ENCODE measurements around the gene IGFBP7.

The IGFBP7 gene

DNA sequence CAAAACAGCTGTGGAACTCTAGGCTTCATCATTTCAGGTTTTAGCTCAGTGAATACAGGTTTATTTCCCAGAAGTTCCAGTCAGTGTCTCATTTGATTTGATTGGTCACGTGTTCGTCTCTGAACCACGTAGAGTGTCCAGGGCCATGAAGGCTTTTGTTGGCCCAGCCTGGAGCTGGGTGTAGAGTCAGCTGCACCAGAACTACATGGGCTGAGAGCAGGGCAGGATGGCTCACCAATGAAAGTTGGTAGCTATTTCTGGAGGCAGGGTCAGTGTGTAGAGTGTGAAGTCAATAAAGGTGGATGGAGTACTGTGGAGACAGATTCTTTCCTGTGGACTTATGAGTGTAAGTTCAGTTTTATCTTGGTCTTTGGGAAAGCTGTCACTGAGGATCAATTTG lies 43.0 kb upstream of the IGFBP7 start:
- no peak overlapping the region for H3K27ac ChIP-seq
- H3K4me3 ChIP-seq (IDR thresholded peaks at IDR 0.05; ENCODE audit: insufficient read depth, low read depth, low read length), result no peak overlapping the region
- H3K36me3 ChIP-seq (ENCODE audit: insufficient read depth), result no peaks in the 10 kb centered on the region
- H3K9ac ChIP-seq, result no peak overlapping the region
- no peaks in the 10 kb centered on the region for H4K20me1 ChIP-seq (ENCODE audit: insufficient read depth)
- H3K4me2 ChIP-seq, result no peak overlapping the region
- no peak overlapping the region for H2AFZ ChIP-seq (ENCODE audit: low read depth)
- TF ChIP-seq, protein P1, sequence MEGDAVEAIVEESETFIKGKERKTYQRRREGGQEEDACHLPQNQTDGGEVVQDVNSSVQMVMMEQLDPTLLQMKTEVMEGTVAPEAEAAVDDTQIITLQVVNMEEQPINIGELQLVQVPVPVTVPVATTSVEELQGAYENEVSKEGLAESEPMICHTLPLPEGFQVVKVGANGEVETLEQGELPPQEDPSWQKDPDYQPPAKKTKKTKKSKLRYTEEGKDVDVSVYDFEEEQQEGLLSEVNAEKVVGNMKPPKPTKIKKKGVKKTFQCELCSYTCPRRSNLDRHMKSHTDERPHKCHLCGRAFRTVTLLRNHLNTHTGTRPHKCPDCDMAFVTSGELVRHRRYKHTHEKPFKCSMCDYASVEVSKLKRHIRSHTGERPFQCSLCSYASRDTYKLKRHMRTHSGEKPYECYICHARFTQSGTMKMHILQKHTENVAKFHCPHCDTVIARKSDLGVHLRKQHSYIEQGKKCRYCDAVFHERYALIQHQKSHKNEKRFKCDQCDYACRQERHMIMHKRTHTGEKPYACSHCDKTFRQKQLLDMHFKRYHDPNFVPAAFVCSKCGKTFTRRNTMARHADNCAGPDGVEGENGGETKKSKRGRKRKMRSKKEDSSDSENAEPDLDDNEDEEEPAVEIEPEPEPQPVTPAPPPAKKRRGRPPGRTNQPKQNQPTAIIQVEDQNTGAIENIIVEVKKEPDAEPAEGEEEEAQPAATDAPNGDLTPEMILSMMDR (conservative IDR thresholded peaks at IDR 0.05; ENCODE audit: low read depth, low read length), result no peak
- no peaks in the 10 kb centered on the region for H3K79me2 ChIP-seq (ENCODE audit: insufficient read depth, low read depth)
- H3K4me1 ChIP-seq (ENCODE audit: low read depth, poor library complexity, severe bottlenecking), result no peaks in the 10 kb centered on the region
- H3K27me3 ChIP-seq (ENCODE audit: insufficient read depth, low read depth), result no peaks in the 10 kb centered on the region

DNA sequence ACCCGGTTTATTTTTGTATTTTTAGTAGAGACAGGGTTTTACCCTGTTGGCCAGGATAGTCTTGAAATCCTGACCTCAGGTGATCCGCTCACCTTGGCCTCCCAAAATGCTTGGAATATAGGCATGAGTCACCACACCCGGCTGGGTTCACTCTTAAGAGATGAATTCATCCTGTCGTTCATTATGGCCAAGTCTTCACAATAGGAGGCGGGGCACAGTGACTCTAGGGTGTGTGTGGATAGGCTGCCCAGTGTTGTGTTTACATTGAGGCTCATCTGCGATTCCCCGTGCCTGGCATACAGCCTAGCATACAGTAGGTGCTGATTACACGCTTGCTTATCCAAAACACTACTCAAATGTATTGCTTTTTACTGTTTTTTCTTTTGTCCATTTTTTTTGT lies 41.3 kb upstream of the IGFBP7 start:
- no peak overlapping the region for H3K4me2 ChIP-seq
- H3K4me1 ChIP-seq (ENCODE audit: low read depth, poor library complexity, severe bottlenecking), result no peaks in the 10 kb centered on the region
- no peaks in the 10 kb centered on the region for H3K36me3 ChIP-seq (ENCODE audit: insufficient read depth)
- no peak overlapping the region for H3K9ac ChIP-seq
- no peaks in the 10 kb centered on the region for H4K20me1 ChIP-seq (ENCODE audit: insufficient read depth)
- H2AFZ ChIP-seq (ENCODE audit: low read depth), result no peak overlapping the region
- H3K27me3 ChIP-seq (ENCODE audit: insufficient read depth, low read depth), result no peaks in the 10 kb centered on the region
- no peak overlapping the region for H3K4me3 ChIP-seq (IDR thresholded peaks at IDR 0.05; ENCODE audit: insufficient read depth, low read depth, low read length)
- no peaks in the 10 kb centered on the region for H3K79me2 ChIP-seq (ENCODE audit: insufficient read depth, low read depth)
- TF ChIP-seq, protein P1 (conservative IDR thresholded peaks at IDR 0.05; ENCODE audit: low read depth, low read length), result no peak
- H3K27ac ChIP-seq, result no peak overlapping the region

DNA sequence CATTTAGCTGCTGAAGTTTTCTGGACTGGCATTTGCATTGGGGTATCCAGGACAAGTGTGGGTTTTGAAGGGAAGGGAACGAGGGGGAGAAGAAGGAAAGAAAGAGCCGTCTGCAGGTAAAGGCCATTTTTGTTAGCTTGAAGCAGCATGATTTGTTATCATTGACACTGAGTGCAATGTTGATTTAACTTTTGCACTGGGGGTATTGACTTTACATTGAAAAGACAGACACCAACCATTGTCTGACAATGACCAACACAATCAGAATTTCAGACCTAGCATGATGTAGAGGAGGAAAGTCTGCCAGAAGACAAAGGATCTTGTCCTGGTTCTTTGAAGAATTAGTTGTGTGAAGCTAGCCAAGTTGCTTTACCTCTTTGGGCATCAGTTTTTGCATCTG lies 39.6 kb upstream of the IGFBP7 start:
- TF ChIP-seq, protein P1 (conservative IDR thresholded peaks at IDR 0.05; ENCODE audit: low read depth, low read length), result no peak
- no peaks in the 10 kb centered on the region for H3K36me3 ChIP-seq (ENCODE audit: insufficient read depth)
- H4K20me1 ChIP-seq (ENCODE audit: insufficient read depth), result no peaks in the 10 kb centered on the region
- no peak overlapping the region for H3K4me2 ChIP-seq
- H3K27me3 ChIP-seq (ENCODE audit: insufficient read depth, low read depth), result no peaks in the 10 kb centered on the region
- H3K9ac ChIP-seq, result no peak overlapping the region
- H2AFZ ChIP-seq (ENCODE audit: low read depth), result no peak overlapping the region
- no peaks in the 10 kb centered on the region for H3K4me1 ChIP-seq (ENCODE audit: low read depth, poor library complexity, severe bottlenecking)
- H3K27ac ChIP-seq, result no peak overlapping the region
- no peak overlapping the region for H3K4me3 ChIP-seq (IDR thresholded peaks at IDR 0.05; ENCODE audit: insufficient read depth, low read depth, low read length)
- no peaks in the 10 kb centered on the region for H3K79me2 ChIP-seq (ENCODE audit: insufficient read depth, low read depth)

DNA sequence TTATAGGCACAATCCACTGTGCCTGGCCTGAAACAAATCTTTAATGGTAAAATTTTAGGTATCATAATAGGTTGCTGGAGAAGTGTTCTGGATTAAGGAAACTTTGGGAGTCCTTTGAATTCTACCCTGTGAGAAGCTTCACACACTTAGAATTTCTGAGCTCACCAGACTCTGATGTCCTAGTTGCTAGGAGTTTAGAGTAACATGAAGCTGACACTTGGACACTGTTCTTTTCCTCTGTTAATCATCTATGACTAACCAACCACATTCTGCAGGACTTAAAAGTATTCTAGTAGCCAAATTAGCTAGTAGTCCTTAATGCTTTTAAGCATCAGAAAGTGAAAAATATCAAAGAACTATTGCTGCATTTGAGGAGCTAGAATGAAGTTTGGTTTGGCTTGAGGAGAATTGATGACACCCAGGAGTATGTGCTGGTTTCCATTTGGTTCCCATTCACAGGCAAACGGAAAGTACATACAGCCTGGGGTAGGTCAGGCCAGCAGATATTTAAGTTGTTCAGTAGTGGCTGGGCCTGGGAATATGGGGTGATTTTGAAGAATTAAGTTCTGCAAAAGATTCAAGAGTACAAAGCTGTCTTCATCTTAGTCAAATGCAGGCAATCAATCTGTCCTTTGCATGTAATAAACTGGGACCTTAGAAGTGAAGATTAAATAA lies 38.8 kb upstream of the IGFBP7 start:
- Histone ChIP-seq H2AFZ (ENCODE audit: low read depth) (no peak overlapping the region), H3K4me1 (ENCODE audit: low read depth, poor library complexity, severe bottlenecking) (no peaks in the 10 kb centered on the region), H3K9ac (no peak overlapping the region), H3K27ac (no peak overlapping the region), H3K79me2 (ENCODE audit: insufficient read depth, low read depth) (no peaks in the 10 kb centered on the region), H3K36me3 (ENCODE audit: insufficient read depth) (no peaks in the 10 kb centered on the region), H3K27me3 (ENCODE audit: insufficient read depth, low read depth) (no peaks in the 10 kb centered on the region), H3K4me2 (no peak overlapping the region), H3K4me3 (IDR thresholded peaks at IDR 0.05; ENCODE audit: insufficient read depth, low read depth, low read length) (no peak overlapping the region), H4K20me1 (ENCODE audit: insufficient read depth) (no peaks in the 10 kb centered on the region)
- TF ChIP-seq, protein P1 (conservative IDR thresholded peaks at IDR 0.05; ENCODE audit: low read depth, low read length), result no peak
